ENCODE results near the gene BRF1. TPM values are rescaled to one million over a fixed set of nuclear protein-coding genes. Genes with fewer than 3 reads are reported as not detected.
"Not testable (repeated sequence)": the region's sequence is repeated elsewhere in the genome, so short reads cannot be mapped to it uniquely, and the experiment has no call there.

The BRF1 gene
- total RNA-seq, 4 donors from 2014 or later, result 37.9 to 102 (median 52.5) TPM

DNA sequence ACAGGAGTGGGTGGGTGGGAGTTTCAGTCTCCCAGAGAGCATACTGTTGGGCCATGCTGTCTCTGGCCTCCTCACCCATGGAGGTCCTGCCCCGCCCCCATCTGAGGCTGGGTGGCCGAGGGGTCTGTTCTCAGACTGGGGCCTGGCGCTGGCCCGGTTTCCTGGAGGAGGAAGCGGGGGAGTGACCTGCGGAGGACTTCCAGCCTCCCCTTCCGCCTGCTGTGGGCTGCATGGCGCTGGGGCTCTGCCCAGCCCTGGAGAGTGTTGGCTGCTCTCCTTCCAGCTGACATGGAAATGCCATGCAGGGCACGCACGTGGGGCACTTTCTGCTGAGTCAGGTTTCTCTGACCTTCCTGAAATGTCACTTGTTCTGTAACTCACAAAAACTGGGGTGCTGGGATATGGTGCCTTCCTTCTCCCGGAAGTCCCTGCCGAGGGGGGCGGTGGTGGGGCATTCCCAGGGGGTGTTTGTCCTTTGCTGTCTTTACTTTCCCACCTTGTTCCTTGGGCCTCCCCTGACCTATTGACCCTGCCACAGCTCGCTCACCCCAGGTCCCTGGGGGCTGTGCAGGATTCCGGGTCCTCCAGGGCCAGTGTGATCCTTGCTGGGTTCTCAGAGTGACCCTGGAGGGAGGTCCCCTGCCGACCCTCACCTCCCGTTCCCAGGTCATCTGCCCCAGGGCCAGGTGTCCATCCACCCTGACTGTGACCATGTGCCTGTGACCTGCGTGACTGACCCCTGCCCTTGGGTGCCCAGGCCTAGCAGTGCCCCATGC lies 37.4 kb upstream of the BRF1 start:
- H3K4me1 ChIP-seq, result peaks cover 31% of the 10 kb centered on the region
- H3K9me3 ChIP-seq, result no peaks in the 10 kb centered on the region
- no peak for TF ChIP-seq POLR2AphosphoS5 (IDR thresholded peaks at IDR 0.05)
- TF ChIP-seq, protein P1, sequence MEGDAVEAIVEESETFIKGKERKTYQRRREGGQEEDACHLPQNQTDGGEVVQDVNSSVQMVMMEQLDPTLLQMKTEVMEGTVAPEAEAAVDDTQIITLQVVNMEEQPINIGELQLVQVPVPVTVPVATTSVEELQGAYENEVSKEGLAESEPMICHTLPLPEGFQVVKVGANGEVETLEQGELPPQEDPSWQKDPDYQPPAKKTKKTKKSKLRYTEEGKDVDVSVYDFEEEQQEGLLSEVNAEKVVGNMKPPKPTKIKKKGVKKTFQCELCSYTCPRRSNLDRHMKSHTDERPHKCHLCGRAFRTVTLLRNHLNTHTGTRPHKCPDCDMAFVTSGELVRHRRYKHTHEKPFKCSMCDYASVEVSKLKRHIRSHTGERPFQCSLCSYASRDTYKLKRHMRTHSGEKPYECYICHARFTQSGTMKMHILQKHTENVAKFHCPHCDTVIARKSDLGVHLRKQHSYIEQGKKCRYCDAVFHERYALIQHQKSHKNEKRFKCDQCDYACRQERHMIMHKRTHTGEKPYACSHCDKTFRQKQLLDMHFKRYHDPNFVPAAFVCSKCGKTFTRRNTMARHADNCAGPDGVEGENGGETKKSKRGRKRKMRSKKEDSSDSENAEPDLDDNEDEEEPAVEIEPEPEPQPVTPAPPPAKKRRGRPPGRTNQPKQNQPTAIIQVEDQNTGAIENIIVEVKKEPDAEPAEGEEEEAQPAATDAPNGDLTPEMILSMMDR (IDR thresholded peaks at IDR 0.05), result no peak
- no peak for TF ChIP-seq EP300 (IDR thresholded peaks at IDR 0.05)
- no peaks in the 10 kb centered on the region for H3K36me3 ChIP-seq
- 84% methylated on average over 9 of the region's 18 CpGs for WGBS
- peak in 1 of 2 donors; percentile 62 for DNase-seq (ENCODE audit: low spot score in 2 of 2)
- H3K27ac ChIP-seq, result no peak overlapping the region
- H3K27me3 ChIP-seq, result no peaks in the 10 kb centered on the region
- no peak overlapping the region for H3K4me3 ChIP-seq

DNA sequence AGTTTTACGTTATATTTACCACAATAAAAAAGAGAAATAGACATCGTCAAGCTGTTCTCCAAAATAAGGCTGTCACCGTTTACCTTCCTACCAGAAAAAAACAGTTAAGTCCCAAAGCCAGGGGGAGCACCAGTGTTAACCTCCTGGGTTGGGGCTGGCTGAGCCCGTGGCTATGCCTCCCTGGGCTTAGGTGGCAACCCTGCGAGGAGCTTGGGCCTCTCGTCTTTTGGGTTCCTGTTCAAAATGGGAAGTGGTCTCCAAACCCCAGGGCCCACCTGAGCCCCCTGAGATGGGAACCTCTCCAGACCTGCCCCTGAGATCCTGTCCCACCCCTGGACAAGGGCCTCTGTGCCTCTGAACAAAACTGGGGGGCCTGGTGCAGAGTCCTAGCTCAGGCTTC lies 36.6 kb upstream of the BRF1 start:
- H3K9me3 ChIP-seq, result no peaks in the 10 kb centered on the region
- no peak for DNase-seq (ENCODE audit: low spot score in 2 of 2)
- no peak for TF ChIP-seq EP300 (IDR thresholded peaks at IDR 0.05)
- TF ChIP-seq POLR2A (IDR thresholded peaks at IDR 0.05), result no peak
- TF ChIP-seq POLR2AphosphoS5 (IDR thresholded peaks at IDR 0.05), result no peak
- TF ChIP-seq, protein P1 (IDR thresholded peaks at IDR 0.05), result no peak
- H3K4me1 ChIP-seq, result peaks cover 31% of the 10 kb centered on the region
- no peaks in the 10 kb centered on the region for H3K27me3 ChIP-seq
- 93% methylated on average over 6 of the region's 6 CpGs for WGBS
- no peak overlapping the region for H3K27ac ChIP-seq
- H3K36me3 ChIP-seq, result no peaks in the 10 kb centered on the region
- H3K4me3 ChIP-seq, result no peak overlapping the region

DNA sequence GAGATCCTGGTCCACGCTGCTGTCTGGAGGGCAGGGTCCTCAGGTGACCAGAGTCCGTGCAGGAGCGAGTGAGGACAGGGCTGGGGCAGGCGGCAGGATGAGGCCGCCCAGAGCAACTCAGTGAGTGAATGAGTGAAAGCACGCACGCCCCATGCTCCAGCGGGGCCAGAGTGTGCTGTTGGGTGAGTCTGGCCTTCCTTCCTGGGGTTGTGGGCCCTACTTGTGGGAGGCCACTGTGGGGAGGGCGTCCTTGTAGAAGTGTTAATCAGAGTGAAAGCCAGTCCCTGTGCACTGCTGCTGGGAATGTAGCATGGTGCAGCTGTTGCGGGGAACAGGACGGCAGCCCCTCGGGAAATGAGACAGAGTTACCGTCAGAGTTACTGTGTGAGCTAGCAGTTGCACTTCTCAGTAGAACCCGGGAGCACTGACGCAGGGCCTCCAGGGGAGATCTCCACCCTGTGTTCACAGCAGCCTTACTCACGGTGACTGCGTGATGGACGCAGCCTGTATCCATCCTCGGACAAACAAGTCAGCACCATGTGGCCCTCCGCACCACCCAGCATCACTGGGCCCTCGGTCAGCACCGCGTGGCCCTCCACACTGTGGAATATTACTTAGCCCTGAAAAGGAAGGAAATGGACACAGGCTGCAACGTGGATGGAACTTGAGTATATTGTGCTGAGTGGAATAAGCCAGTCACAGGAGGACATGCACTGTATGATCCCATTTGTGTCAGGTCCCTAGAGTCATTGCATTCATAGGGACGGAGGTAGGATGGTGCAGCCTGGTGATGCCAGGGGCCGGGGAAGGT lies 35.9 kb upstream of the BRF1 start:
- DNase-seq (ENCODE audit: low spot score in 2 of 2), result no peak
- Histone ChIP-seq H3K27ac (no peak overlapping the region), H3K4me1 (peaks cover 31% of the 10 kb centered on the region), H3K36me3 (no peaks in the 10 kb centered on the region), H3K27me3 (no peaks in the 10 kb centered on the region), H3K4me3 (no peak overlapping the region), H3K9me3 (no peaks in the 10 kb centered on the region)
- no peak for TF ChIP-seq EP300 (IDR thresholded peaks at IDR 0.05)
- TF ChIP-seq POLR2AphosphoS5 (IDR thresholded peaks at IDR 0.05), result no peak
- TF ChIP-seq, protein P1 (IDR thresholded peaks at IDR 0.05), result no peak
- no peak for TF ChIP-seq POLR2A (IDR thresholded peaks at IDR 0.05)
- WGBS, result 96% methylated on average over 24 of the region's 26 CpGs

DNA sequence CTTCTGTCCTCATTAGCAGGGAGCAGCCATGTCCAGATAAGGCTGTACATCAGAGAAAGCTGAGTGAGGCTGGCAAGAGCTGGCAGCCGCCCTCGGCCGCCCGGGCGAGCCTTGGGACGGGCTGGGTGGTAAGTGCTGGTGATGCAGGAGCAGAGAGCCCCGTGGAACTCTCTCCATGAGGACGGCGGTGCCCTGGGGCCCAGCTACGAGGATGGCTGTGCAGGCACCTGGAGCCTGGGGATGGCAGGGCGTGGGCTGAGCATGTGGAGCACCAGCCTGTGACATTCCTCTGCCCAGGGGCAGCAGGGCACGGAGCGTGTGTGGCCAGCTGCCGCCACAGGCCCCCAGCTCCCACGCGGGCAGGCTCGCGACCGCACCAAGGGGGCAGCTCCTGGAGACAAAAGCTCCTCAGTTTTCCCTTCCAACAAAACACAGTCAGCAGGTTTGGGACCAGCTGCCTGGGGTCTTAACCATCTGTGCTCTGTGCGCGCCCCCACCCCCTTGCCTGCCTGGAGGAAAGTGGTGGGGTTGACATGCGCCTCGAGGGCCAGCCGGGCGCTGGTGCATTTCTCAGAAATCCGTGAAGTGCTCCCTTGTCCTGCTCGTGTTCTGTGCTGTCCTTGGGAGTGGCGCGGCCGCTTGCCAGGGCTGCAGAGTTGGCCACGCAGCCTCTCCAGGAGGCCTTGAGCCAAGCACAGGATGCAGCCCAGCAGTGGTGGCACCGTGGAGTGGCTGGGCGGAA lies 35.1 kb upstream of the BRF1 start:
- Histone ChIP-seq H3K27ac (no peak overlapping the region), H3K9me3 (no peaks in the 10 kb centered on the region), H3K36me3 (no peaks in the 10 kb centered on the region), H3K4me1 (peaks cover 27% of the 10 kb centered on the region), H3K4me3 (no peak overlapping the region), H3K27me3 (no peaks in the 10 kb centered on the region)
- WGBS, result 59% methylated on average over 12 of the region's 33 CpGs
- no peak for DNase-seq (ENCODE audit: low spot score in 2 of 2)
- TF ChIP-seq EP300 (IDR thresholded peaks at IDR 0.05), result no peak
- TF ChIP-seq, protein P1 (IDR thresholded peaks at IDR 0.05), result no peak
- TF ChIP-seq POLR2AphosphoS5 (IDR thresholded peaks at IDR 0.05), result no peak
- no peak for TF ChIP-seq POLR2A (IDR thresholded peaks at IDR 0.05)

DNA sequence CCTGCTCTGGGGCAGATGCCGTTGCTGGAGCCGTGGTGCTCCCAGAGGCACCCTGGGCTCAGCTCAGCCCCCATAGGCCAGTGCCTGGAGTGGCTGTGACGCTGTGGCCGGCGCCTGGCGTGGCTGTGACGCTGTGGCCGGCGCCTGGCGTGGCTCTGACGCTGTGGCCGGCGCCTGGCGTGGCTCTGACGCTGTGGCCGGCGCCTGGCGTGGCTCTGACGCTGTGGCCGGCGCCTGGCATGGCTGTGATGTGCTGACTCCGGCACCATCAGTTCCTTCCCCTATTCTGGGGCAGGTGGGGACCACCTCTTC lies 34.4 kb upstream of the BRF1 start:
- 94% methylated on average over 10 of the region's 22 CpGs for WGBS
- not testable (repeated sequence) for H3K9me3 ChIP-seq; H3K4me3 ChIP-seq; H3K27me3 ChIP-seq; H3K36me3 ChIP-seq; H3K27ac ChIP-seq; DNase-seq (ENCODE audit: low spot score in 2 of 2)
- peaks cover 28% of the 10 kb centered on the region for H3K4me1 ChIP-seq

Data from suprapubic skin (tissue), 4 donors.